ENCODE results near the gene CCDC159. TPM values are rescaled to one million over a fixed set of nuclear protein-coding genes. Genes with fewer than 3 reads are reported as not detected.

Gene CCDC159
- total RNA-seq, 1 experiment from 2014 or later = 6.8 TPM

DNA sequence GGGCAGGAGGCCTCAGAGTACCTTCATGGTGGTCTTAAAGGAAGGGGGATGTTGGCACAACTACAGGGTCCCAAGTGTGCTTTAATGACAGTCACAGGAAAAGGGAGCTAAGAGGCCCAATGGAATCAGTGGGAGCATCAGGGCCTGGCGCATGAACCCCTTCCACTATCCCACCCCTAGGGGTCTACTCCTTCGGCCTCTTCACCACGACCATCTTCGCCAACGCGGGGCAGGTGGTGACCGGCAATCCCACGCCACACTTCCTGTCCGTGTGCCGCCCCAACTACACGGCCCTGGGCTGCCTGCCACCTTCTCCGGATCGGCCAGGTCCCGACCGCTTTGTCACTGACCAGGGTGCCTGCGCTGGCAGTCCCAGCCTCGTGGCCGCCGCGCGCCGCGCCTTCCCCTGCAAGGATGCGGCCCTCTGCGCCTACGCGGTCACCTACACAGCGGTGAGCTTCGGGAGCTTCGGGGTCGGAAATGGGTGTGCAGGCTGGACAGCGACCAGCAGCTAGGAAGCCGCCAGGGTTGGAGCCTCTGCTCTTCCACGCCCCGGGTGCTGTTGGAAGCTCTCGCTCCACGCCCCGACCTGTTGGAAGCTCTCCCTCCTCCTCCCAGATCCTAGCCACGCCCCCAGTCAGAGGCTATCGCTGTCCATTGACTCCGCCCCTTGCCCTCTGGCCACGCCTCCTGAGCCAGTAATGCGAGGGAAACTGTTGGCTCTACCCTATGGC is 14.9 kb downstream of the CCDC159 start (continued):
- TF ChIP-seq, protein P1, sequence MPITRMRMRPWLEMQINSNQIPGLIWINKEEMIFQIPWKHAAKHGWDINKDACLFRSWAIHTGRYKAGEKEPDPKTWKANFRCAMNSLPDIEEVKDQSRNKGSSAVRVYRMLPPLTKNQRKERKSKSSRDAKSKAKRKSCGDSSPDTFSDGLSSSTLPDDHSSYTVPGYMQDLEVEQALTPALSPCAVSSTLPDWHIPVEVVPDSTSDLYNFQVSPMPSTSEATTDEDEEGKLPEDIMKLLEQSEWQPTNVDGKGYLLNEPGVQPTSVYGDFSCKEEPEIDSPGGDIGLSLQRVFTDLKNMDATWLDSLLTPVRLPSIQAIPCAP (CRISPR knock-in tag; IDR thresholded peaks at IDR 0.05) = 0 out of 2 replicates have a peak, but pooled peaks have one; percentile 36
- TF ChIP-seq ZNF121 (CRISPR knock-in tag; IDR thresholded peaks at IDR 0.05) = no peak
- 0 out of 2 replicates have a peak, but pooled peaks have one; percentile 27 for TF ChIP-seq FOXK1 (CRISPR knock-in tag; IDR thresholded peaks at IDR 0.05)
- peak; percentile 73; the same call in 1 of the 2 replicates for TF ChIP-seq CREB1 (CRISPR knock-in tag; IDR thresholded peaks at IDR 0.05)
- TF ChIP-seq TCF7 (CRISPR knock-in tag; IDR thresholded peaks at IDR 0.05; ENCODE audit: low read depth) = no peak
- TF ChIP-seq NR3C1 (CRISPR knock-in tag; conservative IDR thresholded peaks at IDR 0.05; ENCODE audit: low read depth) = 0 out of 2 replicates have a peak, but pooled peaks have one; percentile 19
- TF ChIP-seq, protein P2, sequence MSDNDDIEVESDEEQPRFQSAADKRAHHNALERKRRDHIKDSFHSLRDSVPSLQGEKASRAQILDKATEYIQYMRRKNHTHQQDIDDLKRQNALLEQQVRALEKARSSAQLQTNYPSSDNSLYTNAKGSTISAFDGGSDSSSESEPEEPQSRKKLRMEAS (CRISPR knock-in tag; IDR thresholded peaks at IDR 0.05) = peak; percentile 86
- peak; percentile 32; the same call in 1 of the 2 replicates for TF ChIP-seq USF2 (CRISPR knock-in tag; IDR thresholded peaks at IDR 0.05)
- TF ChIP-seq, protein P3, sequence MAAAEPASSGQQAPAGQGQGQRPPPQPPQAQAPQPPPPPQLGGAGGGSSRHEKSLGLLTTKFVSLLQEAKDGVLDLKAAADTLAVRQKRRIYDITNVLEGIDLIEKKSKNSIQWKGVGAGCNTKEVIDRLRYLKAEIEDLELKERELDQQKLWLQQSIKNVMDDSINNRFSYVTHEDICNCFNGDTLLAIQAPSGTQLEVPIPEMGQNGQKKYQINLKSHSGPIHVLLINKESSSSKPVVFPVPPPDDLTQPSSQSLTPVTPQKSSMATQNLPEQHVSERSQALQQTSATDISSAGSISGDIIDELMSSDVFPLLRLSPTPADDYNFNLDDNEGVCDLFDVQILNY (CRISPR knock-in tag; IDR thresholded peaks at IDR 0.05) = 0 out of 2 replicates have a peak, but pooled peaks have one; percentile 56
- TF ChIP-seq, protein P4, sequence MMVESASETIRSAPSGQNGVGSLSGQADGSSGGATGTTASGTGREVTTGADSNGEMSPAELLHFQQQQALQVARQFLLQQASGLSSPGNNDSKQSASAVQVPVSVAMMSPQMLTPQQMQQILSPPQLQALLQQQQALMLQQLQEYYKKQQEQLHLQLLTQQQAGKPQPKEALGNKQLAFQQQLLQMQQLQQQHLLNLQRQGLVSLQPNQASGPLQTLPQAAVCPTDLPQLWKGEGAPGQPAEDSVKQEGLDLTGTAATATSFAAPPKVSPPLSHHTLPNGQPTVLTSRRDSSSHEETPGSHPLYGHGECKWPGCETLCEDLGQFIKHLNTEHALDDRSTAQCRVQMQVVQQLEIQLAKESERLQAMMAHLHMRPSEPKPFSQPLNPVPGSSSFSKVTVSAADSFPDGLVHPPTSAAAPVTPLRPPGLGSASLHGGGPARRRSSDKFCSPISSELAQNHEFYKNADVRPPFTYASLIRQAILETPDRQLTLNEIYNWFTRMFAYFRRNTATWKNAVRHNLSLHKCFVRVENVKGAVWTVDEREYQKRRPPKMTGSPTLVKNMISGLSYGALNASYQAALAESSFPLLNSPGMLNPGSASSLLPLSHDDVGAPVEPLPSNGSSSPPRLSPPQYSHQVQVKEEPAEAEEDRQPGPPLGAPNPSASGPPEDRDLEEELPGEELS (CRISPR knock-in tag; IDR thresholded peaks at IDR 0.05) = peak; percentile 70; the same call in 1 of the 2 replicates
- TF ChIP-seq ZNF263 (CRISPR knock-in tag; IDR thresholded peaks at IDR 0.05; ENCODE audit: low read depth) = 0 out of 2 replicates have a peak, but pooled peaks have one; percentile 28
- TF ChIP-seq, protein P5, sequence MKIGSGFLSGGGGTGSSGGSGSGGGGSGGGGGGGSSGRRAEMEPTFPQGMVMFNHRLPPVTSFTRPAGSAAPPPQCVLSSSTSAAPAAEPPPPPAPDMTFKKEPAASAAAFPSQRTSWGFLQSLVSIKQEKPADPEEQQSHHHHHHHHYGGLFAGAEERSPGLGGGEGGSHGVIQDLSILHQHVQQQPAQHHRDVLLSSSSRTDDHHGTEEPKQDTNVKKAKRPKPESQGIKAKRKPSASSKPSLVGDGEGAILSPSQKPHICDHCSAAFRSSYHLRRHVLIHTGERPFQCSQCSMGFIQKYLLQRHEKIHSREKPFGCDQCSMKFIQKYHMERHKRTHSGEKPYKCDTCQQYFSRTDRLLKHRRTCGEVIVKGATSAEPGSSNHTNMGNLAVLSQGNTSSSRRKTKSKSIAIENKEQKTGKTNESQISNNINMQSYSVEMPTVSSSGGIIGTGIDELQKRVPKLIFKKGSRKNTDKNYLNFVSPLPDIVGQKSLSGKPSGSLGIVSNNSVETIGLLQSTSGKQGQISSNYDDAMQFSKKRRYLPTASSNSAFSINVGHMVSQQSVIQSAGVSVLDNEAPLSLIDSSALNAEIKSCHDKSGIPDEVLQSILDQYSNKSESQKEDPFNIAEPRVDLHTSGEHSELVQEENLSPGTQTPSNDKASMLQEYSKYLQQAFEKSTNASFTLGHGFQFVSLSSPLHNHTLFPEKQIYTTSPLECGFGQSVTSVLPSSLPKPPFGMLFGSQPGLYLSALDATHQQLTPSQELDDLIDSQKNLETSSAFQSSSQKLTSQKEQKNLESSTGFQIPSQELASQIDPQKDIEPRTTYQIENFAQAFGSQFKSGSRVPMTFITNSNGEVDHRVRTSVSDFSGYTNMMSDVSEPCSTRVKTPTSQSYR (CRISPR knock-in tag; IDR thresholded peaks at IDR 0.05) = 0 out of 2 replicates have a peak, but pooled peaks have one; percentile 74
- TF ChIP-seq ZSCAN18 (CRISPR knock-in tag; IDR thresholded peaks at IDR 0.05) = no peak
- peak; percentile 68; the same call in 1 of the 2 replicates for TF ChIP-seq ZNF232 (CRISPR knock-in tag; IDR thresholded peaks at IDR 0.05)
- peak; percentile 60; the same call in 1 of the 2 replicates for TF ChIP-seq FOXP1 (CRISPR knock-in tag; IDR thresholded peaks at IDR 0.05; ENCODE audit: borderline replicate concordance)
